ENCODE data around the gene ZNF397.

DNA sequence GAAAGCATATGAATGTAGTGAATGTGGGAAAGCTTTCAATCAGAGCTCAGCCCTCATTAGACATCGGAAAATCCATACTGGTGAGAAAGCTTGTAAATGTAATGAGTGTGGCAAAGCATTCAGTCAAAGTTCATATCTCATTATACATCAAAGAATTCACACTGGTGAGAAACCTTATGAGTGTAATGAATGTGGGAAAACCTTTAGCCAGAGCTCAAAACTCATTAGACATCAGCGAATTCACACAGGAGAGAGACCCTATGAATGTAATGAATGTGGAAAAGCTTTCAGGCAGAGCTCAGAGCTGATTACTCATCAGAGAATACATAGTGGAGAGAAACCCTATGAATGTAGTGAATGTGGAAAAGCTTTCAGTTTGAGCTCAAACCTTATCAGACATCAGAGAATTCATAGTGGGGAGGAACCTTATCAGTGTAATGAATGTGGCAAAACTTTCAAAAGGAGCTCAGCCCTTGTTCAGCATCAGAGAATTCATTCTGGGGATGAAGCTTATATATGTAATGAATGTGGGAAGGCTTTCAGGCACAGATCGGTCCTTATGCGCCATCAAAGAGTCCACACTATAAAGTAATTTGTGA, 5.0 kb downstream of the ZNF397 start:
- TF ChIP-seq, protein P1, sequence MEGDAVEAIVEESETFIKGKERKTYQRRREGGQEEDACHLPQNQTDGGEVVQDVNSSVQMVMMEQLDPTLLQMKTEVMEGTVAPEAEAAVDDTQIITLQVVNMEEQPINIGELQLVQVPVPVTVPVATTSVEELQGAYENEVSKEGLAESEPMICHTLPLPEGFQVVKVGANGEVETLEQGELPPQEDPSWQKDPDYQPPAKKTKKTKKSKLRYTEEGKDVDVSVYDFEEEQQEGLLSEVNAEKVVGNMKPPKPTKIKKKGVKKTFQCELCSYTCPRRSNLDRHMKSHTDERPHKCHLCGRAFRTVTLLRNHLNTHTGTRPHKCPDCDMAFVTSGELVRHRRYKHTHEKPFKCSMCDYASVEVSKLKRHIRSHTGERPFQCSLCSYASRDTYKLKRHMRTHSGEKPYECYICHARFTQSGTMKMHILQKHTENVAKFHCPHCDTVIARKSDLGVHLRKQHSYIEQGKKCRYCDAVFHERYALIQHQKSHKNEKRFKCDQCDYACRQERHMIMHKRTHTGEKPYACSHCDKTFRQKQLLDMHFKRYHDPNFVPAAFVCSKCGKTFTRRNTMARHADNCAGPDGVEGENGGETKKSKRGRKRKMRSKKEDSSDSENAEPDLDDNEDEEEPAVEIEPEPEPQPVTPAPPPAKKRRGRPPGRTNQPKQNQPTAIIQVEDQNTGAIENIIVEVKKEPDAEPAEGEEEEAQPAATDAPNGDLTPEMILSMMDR (IDR thresholded peaks at IDR 0.05; ENCODE audit: borderline replicate concordance, extremely low read depth, low read length, poor library complexity, severe bottlenecking): no peak
- TF ChIP-seq EZH2 (IDR thresholded peaks at IDR 0.05; ENCODE audit: borderline replicate concordance, low read depth, low read length, severe bottlenecking): no peak

Measured in DND-41 (cell line).